ENCODE data around the gene GPC1. TPM values are rescaled to one million over a fixed set of nuclear protein-coding genes. Genes with fewer than 3 reads are reported as not detected.
A peak's percentile ranks its signal among the peaks of the same experiment; 100 is the strongest.

Gene GPC1
- total RNA-seq, 1 experiment from 2014 or later = 38.9 TPM

GRCh38 chr2:240431271-240431660 lies 4.2 kb upstream of the GPC1 start:
- no peak for DNase-seq (ENCODE audit: unreplicated experiment)
- no peaks in the 10 kb centered on the region for H3K36me3 Mint-ChIP-seq (ENCODE audit: insufficient read depth, unreplicated experiment)
- CTCF ChIA-PET = interaction anchor here (0.5 to 0.7 kb wide), 2 partner anchors 81 to 311 kb away, joined by 3 read pairs; no protein-coding TSS in a partner anchor
- no peak for TF ChIP-seq CTCF (IDR thresholded peaks at IDR 0.05; ENCODE audit: unreplicated experiment)
- H3K4me3 Mint-ChIP-seq (ENCODE audit: unreplicated experiment) = no peak overlapping the region
- intact Hi-C loops (cut with micrococcal nuclease) = loop anchor here (5.0 to 10.0 kb wide), 3 partner anchors 44 to 366 kb away; no protein-coding TSS in a partner anchor
- POLR2A ChIA-PET = interaction anchor here (0.5 to 1.0 kb wide), 5 partner anchors 24 to 203 kb away, joined by 3 to 4 read pairs (median 3); no protein-coding TSS in a partner anchor
- H3K9me3 Mint-ChIP-seq (ENCODE audit: unreplicated experiment) = no peaks in the 10 kb centered on the region
- H3K4me1 Mint-ChIP-seq (ENCODE audit: insufficient read depth, unreplicated experiment) = peaks cover 26% of the 10 kb centered on the region
- BruUV-seq (replicated peaks) = no TSS peak
- no peaks in the 10 kb centered on the region for H3K27me3 Mint-ChIP-seq (ENCODE audit: insufficient read depth, unreplicated experiment)
- no peak overlapping the region for H3K27ac Mint-ChIP-seq (ENCODE audit: low read depth, unreplicated experiment)

- intact Hi-C loops (cut with micrococcal nuclease) = loop anchor here (5.0 to 10.0 kb wide), 3 partner anchors 45 to 367 kb away; no protein-coding TSS in a partner anchor
- ChIA-PET CTCF (interaction anchor here (0.5 to 0.7 kb wide), 2 partner anchors 80 to 310 kb away, joined by 3 read pairs; no protein-coding TSS in a partner anchor), POLR2A (interaction anchor here (0.5 to 5.7 kb wide), 6 partner anchors 24 to 204 kb away, joined by 3 to 65 read pairs (median 3); no protein-coding TSS in a partner anchor)
- H3K4me3 Mint-ChIP-seq (ENCODE audit: unreplicated experiment) = no peak overlapping the region
- TF ChIP-seq CTCF (IDR thresholded peaks at IDR 0.05; ENCODE audit: unreplicated experiment) = no peak
- no peaks in the 10 kb centered on the region for H3K36me3 Mint-ChIP-seq (ENCODE audit: insufficient read depth, unreplicated experiment)
- H3K27ac Mint-ChIP-seq (ENCODE audit: low read depth, unreplicated experiment) = peak overlapping the region; percentile 23
- H3K27me3 Mint-ChIP-seq (ENCODE audit: insufficient read depth, unreplicated experiment) = no peaks in the 10 kb centered on the region
- no peak for DNase-seq (ENCODE audit: unreplicated experiment)
- peaks cover 21% of the 10 kb centered on the region for H3K4me1 Mint-ChIP-seq (ENCODE audit: insufficient read depth, unreplicated experiment)
- no peaks in the 10 kb centered on the region for H3K9me3 Mint-ChIP-seq (ENCODE audit: unreplicated experiment)
- BruUV-seq (replicated peaks) = no TSS peak
These were observed 3.6 kb upstream of the GPC1 start for GRCh38 chr2:240431661-240432424.

GRCh38 chr2:240432430-240432819 lies 3.0 kb upstream of the GPC1 start:
- DNase-seq (ENCODE audit: unreplicated experiment) = no peak
- intact Hi-C loops (cut with micrococcal nuclease) = loop anchor here (5.0 to 10.0 kb wide), 3 partner anchors 45 to 368 kb away; no protein-coding TSS in a partner anchor
- no TSS peak for BruUV-seq (replicated peaks)
- H3K36me3 Mint-ChIP-seq (ENCODE audit: insufficient read depth, unreplicated experiment) = no peaks in the 10 kb centered on the region
- H3K4me1 Mint-ChIP-seq (ENCODE audit: insufficient read depth, unreplicated experiment) = peaks cover 17% of the 10 kb centered on the region
- H3K27me3 Mint-ChIP-seq (ENCODE audit: insufficient read depth, unreplicated experiment) = no peaks in the 10 kb centered on the region
- H3K9me3 Mint-ChIP-seq (ENCODE audit: unreplicated experiment) = no peaks in the 10 kb centered on the region
- POLR2A ChIA-PET = interaction anchor here (5.7 kb wide), 1 partner anchor 63 kb away, joined by 65 read pairs; no protein-coding TSS in a partner anchor
- TF ChIP-seq CTCF (IDR thresholded peaks at IDR 0.05; ENCODE audit: unreplicated experiment) = no peak
- H3K4me3 Mint-ChIP-seq (ENCODE audit: unreplicated experiment) = no peak overlapping the region
- peak overlapping the region; percentile 23 for H3K27ac Mint-ChIP-seq (ENCODE audit: low read depth, unreplicated experiment)
- CTCF ChIA-PET = interaction anchor here (0.9 kb wide), 1 partner anchor 201 kb away, joined by 3 read pairs; no protein-coding TSS in a partner anchor

All from MCF 10A (cell line).